IPS-20b (cell line): ENCODE results near the gene MAPK8IP1.

Experiments used
- H3K27ac ChIP-seq: one replicate; pipeline ENCODE4 v1.5.1; 2013; ENCODE audit warnings: low read length
- H3K27me3 ChIP-seq: 2 replicates; pipeline ENCODE4 v1.6.1; 2013; ENCODE audit warnings: mild to moderate bottlenecking, low read length, inconsistent platforms; ENCODE audit not compliant: insufficient read depth
- H3K36me3 ChIP-seq: 2 replicates; pipeline ENCODE4 v1.6.1; 2013; ENCODE audit warnings: low read depth, mild to moderate bottlenecking, inconsistent platforms, low read length, moderate library complexity; ENCODE audit not compliant: insufficient read depth
- H3K4me1 ChIP-seq: 2 replicates; pipeline ENCODE4 v1.6.1; 2013; ENCODE audit warnings: mild to moderate bottlenecking, control low read depth, inconsistent platforms, low read length, moderate library complexity; ENCODE audit not compliant: insufficient read depth
- H3K4me3 ChIP-seq: 2 replicates; pipeline ENCODE4 v1.5.1; 2013; ENCODE audit warnings: mild to moderate bottlenecking, low read length, inconsistent platforms
- H3K9ac ChIP-seq: 2 replicates; pipeline ENCODE4 v1.6.1; 2013; ENCODE audit warnings: low read depth, mild to moderate bottlenecking, inconsistent platforms, low read length, moderate library complexity
- H3K9me3 ChIP-seq: 2 replicates; pipeline ENCODE4 v1.6.1; 2013; ENCODE audit warnings: mild to moderate bottlenecking, low read depth, low read length, inconsistent platforms; ENCODE audit not compliant: insufficient read depth

Gene MAPK8IP1

DNA sequence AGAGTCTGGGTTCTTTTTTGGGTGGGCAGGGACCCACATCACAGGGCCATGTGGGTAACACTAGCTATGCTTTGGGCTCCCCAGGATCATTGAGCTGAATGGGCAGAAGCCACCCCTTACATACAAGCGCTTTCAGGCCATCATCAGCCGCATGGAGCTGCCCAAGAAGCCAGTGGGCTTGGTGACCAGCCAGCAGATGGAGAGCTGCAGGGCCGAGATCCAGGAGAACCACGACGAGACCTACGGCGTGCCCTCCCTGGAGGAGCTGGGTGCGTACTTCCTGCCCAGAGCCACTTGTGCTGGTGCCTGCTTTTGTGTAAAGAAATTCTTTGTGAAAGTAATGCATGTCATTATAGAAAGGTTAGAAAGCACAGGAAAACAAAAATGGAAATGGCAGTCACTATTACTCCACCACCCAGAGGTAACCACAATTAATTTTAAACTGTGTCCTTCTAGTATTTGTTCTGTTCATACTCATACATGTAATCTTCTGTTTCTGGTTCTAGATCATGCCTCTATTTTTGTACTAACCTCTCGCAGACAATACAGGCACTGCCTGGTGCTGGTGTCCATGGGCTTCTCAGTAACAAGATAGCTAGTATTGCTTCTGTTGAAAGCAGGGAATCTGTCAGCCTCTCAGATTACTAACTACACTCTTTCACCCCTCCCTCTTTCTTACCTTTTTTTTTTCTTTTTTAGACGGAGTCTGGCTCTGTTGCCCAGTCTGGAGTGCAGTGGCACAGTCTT is 24.5 kb upstream of the MAPK8IP1 start:
- H3K9me3 ChIP-seq: no peaks in the 10 kb centered on the region
- no peak overlapping the region for H3K27ac ChIP-seq
- H3K36me3 ChIP-seq: peaks cover 55% of the 10 kb centered on the region
- H3K4me1 ChIP-seq: peaks cover 7% of the 10 kb centered on the region
- no peak overlapping the region for H3K9ac ChIP-seq
- H3K27me3 ChIP-seq: no peaks in the 10 kb centered on the region
- no peak overlapping the region for H3K4me3 ChIP-seq

DNA sequence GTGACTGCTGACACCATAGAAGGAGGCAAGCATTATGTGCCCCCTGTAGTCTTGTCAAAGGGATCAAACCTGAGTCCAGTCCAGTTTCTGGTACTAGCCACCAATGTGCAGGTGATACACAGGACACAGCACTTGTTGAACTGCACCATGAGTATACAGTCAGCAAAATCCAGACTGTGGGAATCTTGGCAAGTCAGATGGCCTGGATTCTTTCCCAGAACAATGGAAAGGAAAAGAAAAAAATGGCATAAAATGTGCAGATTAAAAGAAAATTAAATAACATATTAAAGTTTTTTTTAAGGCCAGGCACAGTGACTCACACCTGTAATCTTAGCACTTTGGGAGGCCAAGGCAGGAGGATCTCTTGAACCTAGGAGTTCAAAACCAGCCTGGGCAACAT is 21.4 kb upstream of the MAPK8IP1 start:
- H3K36me3 ChIP-seq: peaks cover 55% of the 10 kb centered on the region
- no peak overlapping the region for H3K4me3 ChIP-seq

DNA sequence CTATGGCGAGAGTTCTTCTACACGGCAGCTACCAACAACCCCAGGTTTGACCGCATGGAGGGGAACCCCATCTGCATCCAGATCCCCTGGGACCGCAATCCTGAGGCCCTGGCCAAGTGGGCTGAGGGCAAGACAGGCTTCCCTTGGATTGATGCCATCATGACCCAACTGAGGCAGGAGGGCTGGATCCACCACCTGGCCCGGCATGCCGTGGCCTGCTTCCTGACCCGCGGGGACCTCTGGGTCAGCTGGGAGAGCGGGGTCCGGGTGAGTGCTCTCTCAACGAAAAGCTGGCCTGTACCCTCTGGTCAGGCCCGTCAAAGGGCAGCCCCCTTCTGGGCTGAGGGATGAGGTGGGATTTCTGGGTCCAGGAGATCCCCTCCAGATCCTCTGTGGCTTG is 15.9 kb upstream of the MAPK8IP1 start:
- no peak overlapping the region for H3K27ac ChIP-seq

More for the DNA sequence above, 21.4 kb upstream of the MAPK8IP1 start:
- Histone ChIP-seq H3K27ac (no peak overlapping the region), H3K9me3 (no peaks in the 10 kb centered on the region), H3K27me3 (no peaks in the 10 kb centered on the region), H3K4me1 (peaks cover 1% of the 10 kb centered on the region; the same call in 1 of the 2 replicates), H3K9ac (no peak overlapping the region)

DNA sequence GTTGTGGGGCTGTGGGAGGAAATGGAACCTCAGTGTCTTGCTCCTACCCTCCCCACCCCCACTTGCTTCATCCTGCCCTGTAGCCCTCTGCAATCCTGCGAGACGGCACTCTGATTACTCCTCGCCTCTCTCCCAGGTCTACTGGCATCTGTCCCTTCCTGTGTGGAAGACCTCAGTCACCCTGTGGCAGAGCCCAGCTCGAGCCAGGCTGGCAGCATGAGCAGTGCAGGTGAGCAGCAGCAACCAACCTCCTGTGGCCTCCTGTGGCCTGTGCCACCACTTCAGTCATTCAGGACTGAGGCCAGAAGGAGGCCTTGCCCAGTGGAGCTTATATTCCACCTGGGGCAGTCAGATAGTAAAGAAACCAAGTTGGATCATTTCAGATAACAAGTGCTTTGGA is 14.7 kb upstream of the MAPK8IP1 start:
- Histone ChIP-seq H3K4me3 (no peak overlapping the region), H3K36me3 (peaks cover 49% of the 10 kb centered on the region), H3K4me1 (peaks cover 3% of the 10 kb centered on the region; the same call in 1 of the 2 replicates), H3K9ac (no peak overlapping the region), H3K27ac (no peak overlapping the region), H3K27me3 (no peaks in the 10 kb centered on the region), H3K9me3 (no peaks in the 10 kb centered on the region)

More for the DNA sequence above, 15.9 kb upstream of the MAPK8IP1 start:
- Histone ChIP-seq H3K36me3 (peaks cover 49% of the 10 kb centered on the region), H3K27me3 (no peaks in the 10 kb centered on the region), H3K9ac (no peak overlapping the region), H3K4me3 (no peak overlapping the region), H3K4me1 (no peaks in the 10 kb centered on the region; the same call in 1 of the 2 replicates), H3K9me3 (no peaks in the 10 kb centered on the region)

DNA sequence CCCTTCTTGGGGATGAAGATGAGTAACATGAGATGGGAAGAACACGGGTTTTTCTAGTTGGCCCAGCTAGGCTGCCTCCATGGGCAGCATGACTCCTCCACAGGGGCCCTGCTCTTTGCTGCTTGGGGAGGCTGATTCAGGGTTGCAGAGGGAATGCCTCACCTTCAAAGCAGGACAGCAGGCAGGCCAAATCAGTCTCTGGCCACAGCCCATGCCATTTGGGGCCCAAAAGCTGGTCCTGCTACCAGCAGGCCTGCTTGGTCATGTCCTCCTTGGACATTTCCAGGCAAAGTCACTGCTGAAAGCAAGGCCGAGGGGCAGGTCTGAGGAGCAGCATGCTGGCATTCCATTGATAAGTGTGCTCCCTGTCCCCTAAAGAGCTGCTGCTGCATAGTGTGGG is 13.8 kb upstream of the MAPK8IP1 start:
- H3K27me3 ChIP-seq: no peaks in the 10 kb centered on the region
- H3K4me1 ChIP-seq: peaks cover 11% of the 10 kb centered on the region; the same call in 1 of the 2 replicates
- no peaks in the 10 kb centered on the region for H3K9me3 ChIP-seq
- H3K27ac ChIP-seq: no peak overlapping the region
- H3K36me3 ChIP-seq: peaks cover 49% of the 10 kb centered on the region
- H3K9ac ChIP-seq: no peak overlapping the region
- no peak overlapping the region for H3K4me3 ChIP-seq

DNA sequence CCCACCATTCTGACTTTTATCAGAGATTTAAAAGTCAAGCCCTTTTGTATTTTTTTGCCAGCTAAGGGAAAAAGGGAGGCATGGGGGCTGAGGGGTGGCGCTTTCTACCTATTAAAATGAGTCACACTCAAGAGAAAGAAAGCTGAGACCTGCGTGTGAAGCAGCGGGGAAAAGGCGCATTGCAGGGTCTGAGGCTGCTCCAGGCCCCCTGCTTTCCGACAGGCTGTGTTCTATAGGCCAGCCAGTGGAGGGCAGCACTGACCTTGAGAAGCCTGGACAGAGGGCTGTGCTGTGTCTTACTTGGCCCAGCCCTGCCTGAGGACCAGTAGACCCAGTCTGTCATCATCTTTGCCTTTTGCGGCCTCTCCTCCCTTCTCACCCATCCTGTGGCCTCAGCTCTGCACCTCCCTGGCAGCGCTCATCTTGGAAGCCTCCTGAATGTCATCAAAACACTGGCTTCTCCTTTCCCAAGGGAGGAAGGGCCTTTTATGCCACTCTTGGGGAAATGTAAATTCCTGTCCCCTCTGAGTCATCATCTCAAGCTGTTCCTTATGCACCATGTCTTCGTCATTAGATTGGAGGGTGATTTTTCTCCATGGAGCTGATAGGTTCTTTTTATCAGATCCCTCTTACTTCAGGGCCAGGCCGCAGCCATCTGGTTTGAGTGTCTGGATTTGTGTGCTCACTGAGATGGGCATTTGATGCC is 12.6 kb upstream of the MAPK8IP1 start:
- H3K27ac ChIP-seq: no peak overlapping the region
- H3K4me1 ChIP-seq: peaks cover 15% of the 10 kb centered on the region; the same call in 1 of the 2 replicates
- H3K9ac ChIP-seq: no peak overlapping the region
- H3K27me3 ChIP-seq: no peaks in the 10 kb centered on the region
- peaks cover 44% of the 10 kb centered on the region for H3K36me3 ChIP-seq
- H3K9me3 ChIP-seq: no peaks in the 10 kb centered on the region
- H3K4me3 ChIP-seq: no peak overlapping the region

DNA sequence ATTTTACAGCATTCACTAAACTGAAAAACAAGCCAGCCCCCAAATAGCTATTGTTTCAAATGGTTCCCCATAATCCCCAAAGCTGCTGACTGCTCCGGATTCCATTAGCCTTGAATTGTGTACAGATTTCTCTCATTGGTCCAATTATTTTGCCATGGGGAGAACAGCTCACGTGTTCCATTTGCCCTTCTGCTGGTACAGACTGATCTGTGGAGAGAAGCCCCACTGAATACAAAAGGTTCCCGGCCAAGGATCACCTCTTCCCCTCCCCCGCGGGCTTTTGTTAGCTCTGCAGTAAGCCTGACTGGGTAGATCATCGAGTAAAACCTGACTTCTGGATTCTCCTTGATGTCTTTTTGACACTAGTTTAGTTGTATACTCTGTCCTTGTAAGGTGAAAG is 9.1 kb upstream of the MAPK8IP1 start:
- H3K9ac ChIP-seq: no peak overlapping the region
- no peaks in the 10 kb centered on the region for H3K27me3 ChIP-seq
- peaks cover 15% of the 10 kb centered on the region; the same call in 1 of the 2 replicates for H3K4me1 ChIP-seq
- no peak overlapping the region for H3K4me3 ChIP-seq
- H3K9me3 ChIP-seq: no peaks in the 10 kb centered on the region
- H3K36me3 ChIP-seq: peaks cover 25% of the 10 kb centered on the region; the same call in 1 of the 2 replicates
- H3K27ac ChIP-seq: no peak overlapping the region

- H3K4me1 ChIP-seq: peaks cover 15% of the 10 kb centered on the region; the same call in 1 of the 2 replicates
- H3K9ac ChIP-seq: no peak overlapping the region
- no peak overlapping the region for H3K4me3 ChIP-seq
- peaks cover 28% of the 10 kb centered on the region; the same call in 1 of the 2 replicates for H3K36me3 ChIP-seq
- H3K27ac ChIP-seq: no peak overlapping the region
- H3K9me3 ChIP-seq: no peaks in the 10 kb centered on the region
- H3K27me3 ChIP-seq: no peaks in the 10 kb centered on the region
These were observed 8.2 kb upstream of the MAPK8IP1 start for GRCh38 chr11:45877221-45877620.

- Histone ChIP-seq H3K27me3 (no peaks in the 10 kb centered on the region), H3K36me3 (peaks cover 28% of the 10 kb centered on the region; the same call in 1 of the 2 replicates), H3K4me1 (peaks cover 15% of the 10 kb centered on the region; the same call in 1 of the 2 replicates), H3K4me3 (no peak overlapping the region), H3K9ac (no peak overlapping the region), H3K9me3 (no peaks in the 10 kb centered on the region), H3K27ac (no peak overlapping the region)
These were observed 7.6 kb upstream of the MAPK8IP1 start for GRCh38 chr11:45877845-45878244.

DNA sequence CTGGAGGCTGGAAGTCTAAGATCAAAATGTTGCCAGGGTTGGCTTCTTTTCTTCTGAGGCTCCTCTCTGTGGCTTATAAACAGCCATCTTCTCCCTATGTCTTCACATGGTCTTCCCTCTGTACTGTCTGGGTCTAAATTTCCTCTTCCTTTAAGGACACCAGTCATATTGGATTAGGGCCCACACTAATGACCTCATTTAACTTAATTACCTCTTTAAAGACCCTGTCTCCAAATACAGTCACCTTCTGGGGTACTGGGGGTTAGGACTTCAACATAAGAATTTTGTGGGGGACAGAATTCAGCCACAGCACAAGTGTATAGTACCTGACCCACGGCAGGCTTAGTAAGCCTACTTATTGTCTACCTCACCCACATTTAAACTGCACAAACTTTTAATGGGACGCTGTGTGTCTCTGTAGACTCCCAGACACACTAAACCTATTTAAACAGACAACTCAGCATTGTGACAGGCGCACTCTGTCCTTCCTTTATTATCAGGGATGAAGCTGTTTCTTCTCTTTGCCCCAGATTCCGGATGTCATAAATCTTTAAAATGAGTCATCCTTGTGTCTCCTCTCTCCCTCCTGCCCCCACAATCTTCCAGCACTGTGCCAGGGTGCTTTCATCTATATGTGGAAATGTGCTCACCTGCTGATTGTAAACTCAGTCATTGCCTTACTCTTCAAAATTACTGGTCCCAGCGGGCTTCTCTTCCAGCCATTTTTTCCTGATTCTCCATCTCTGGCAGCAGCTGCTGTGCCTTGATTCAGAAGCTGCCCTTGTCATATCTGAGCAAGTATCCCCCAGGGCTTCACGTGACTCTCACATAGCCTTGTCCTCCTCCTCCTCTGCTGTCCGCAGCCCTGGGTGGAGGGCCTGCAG is 5.4 kb upstream of the MAPK8IP1 start:
- Histone ChIP-seq H3K4me3 (no peak overlapping the region), H3K27ac (no peak overlapping the region), H3K36me3 (peaks cover 21% of the 10 kb centered on the region; the same call in 1 of the 2 replicates), H3K9me3 (no peaks in the 10 kb centered on the region), H3K4me1 (peaks cover 15% of the 10 kb centered on the region; the same call in 1 of the 2 replicates), H3K9ac (no peak overlapping the region), H3K27me3 (no peaks in the 10 kb centered on the region; the same call in 1 of the 2 replicates)
